Body of pancreas (tissue), 4 donors: ENCODE measurements around the gene ABCA13.

Source experiments
- POLR2A ChIP-seq, 3 donors: fragments of 450-650 bp; IDR thresholded peaks; one replicate each; pipeline ENCODE4 v1.6.1; 2016; ENCODE audit warnings: antibody characterized with exemption in 3 of 3, mild to moderate bottlenecking in 2 of 3
- TF ChIP-seq, protein P1 (sequence below), 7 experiments: fragments of 450-650 bp in 4 of 7; fragments of 200-600 bp in 3 of 7; sonication (generic) in 3 of 7; IDR thresholded peaks; one replicate each; pipeline ENCODE4 v1.5.1; 2016 to 2019; ENCODE audit warnings: antibody characterized with exemption in 7 of 7

DNA sequence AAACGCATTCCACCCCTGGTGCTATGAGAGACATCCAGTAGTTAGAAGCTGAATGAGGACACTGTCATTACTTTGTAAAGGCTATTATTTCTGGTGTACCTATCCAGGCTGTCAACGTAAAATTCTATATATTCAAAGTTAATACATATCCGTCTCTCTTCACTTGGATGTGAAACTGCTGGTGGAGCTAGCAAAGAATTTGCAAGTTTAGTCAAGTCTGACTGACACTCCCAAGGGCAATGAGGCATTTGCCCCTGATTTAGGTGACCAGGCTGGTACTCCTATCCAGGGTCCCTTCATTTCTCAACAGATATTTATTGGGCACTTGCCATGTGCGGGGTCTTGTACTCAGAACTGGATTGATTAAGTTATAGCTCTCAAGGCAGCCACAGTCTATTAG lies 493.0 kb downstream of the ABCA13 start:
- TF ChIP-seq POLR2A (IDR thresholded peaks at IDR 0.05): no peak
- TF ChIP-seq, protein P1, sequence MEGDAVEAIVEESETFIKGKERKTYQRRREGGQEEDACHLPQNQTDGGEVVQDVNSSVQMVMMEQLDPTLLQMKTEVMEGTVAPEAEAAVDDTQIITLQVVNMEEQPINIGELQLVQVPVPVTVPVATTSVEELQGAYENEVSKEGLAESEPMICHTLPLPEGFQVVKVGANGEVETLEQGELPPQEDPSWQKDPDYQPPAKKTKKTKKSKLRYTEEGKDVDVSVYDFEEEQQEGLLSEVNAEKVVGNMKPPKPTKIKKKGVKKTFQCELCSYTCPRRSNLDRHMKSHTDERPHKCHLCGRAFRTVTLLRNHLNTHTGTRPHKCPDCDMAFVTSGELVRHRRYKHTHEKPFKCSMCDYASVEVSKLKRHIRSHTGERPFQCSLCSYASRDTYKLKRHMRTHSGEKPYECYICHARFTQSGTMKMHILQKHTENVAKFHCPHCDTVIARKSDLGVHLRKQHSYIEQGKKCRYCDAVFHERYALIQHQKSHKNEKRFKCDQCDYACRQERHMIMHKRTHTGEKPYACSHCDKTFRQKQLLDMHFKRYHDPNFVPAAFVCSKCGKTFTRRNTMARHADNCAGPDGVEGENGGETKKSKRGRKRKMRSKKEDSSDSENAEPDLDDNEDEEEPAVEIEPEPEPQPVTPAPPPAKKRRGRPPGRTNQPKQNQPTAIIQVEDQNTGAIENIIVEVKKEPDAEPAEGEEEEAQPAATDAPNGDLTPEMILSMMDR (IDR thresholded peaks at IDR 0.05): no peak
